HepG2 (cell line): ENCODE measurements around the gene HNRNPF. TPM values are rescaled to one million over a fixed set of nuclear protein-coding genes. Genes with fewer than 3 reads are reported as not detected.

Source experiments
- BATF2 ChIP-seq: sonication (generic); formaldehyde crosslinking; IDR thresholded peaks from 2 replicates; pipeline ENCODE4 v1.8.0; 2022; ENCODE audit warnings: mild to moderate bottlenecking, missing genetic modification reagents, moderate library complexity
- CEBPZ ChIP-seq: IDR thresholded peaks from 2 replicates; pipeline ENCODE4 v1.6.1; 2012; ENCODE audit warnings: low read length, improper control_type of control experiment
- CHD2 ChIP-seq: IDR thresholded peaks from 2 replicates; pipeline ENCODE4 v1.6.1; 2011; ENCODE audit warnings: low read depth, low read length, improper control_type of control experiment
- CREB1 ChIP-seq, 2 experiments: fragments of 450-650 bp in 1 of 2; IDR thresholded peaks; 2 replicates each; pipeline ENCODE4 v1.6.1; 2016 to 2017; ENCODE audit warnings: control low read depth in 1 of 2, mild to moderate bottlenecking in 1 of 2, missing compliant biosample characterization in 1 of 2, missing genetic modification characterization in 1 of 2
- DNMT3B ChIP-seq: conservative IDR thresholded peaks from 2 replicates; pipeline ENCODE4 v1.6.1; 2016; ENCODE audit warnings: missing biosample characterization, control low read depth
- EZH2 ChIP-seq: conservative IDR thresholded peaks from 2 replicates; pipeline ENCODE4 v1.6.1; 2012; ENCODE audit warnings: mild to moderate bottlenecking, low read depth, low read length, moderate library complexity
- GTF2F1 ChIP-seq: fragments of 150-350 bp; IDR thresholded peaks from 2 replicates; pipeline ENCODE4 v1.6.1; 2014; ENCODE audit warnings: low read length
- HDAC6 ChIP-seq: fragments of 200-600 bp; sonication (generic); IDR thresholded peaks from 2 replicates; pipeline ENCODE4 v1.7.0; 2017; ENCODE audit warnings: mild to moderate bottlenecking, antibody characterized with exemption, low read length, low read depth
- HNRNPUL1 ChIP-seq: fragments of 200-400 bp; formaldehyde crosslinking; IDR thresholded peaks from 2 replicates; pipeline ENCODE4 v1.6.1; 2017; ENCODE audit warnings: low read depth, mild to moderate bottlenecking, low read length, moderate library complexity
- HOXA5 ChIP-seq: sonication (generic); formaldehyde crosslinking; IDR thresholded peaks from 2 replicates; pipeline ENCODE4 v1.4.0; 2020; ENCODE audit warnings: missing genetic modification reagents
- HOXA7 ChIP-seq: sonication (generic); formaldehyde crosslinking; IDR thresholded peaks from 2 replicates; pipeline ENCODE4 v1.8.1; 2022; ENCODE audit warnings: mild to moderate bottlenecking, missing genetic modification reagents, moderate library complexity
- IKZF1 ChIP-seq: fragments of 450-650 bp; IDR thresholded peaks from 2 replicates; pipeline ENCODE4 v1.7.1; 2016
- KLF9 ChIP-seq: IDR thresholded peaks from 2 replicates; pipeline ENCODE4 v1.6.1; 2016; ENCODE audit warnings: low read depth
- KMT2A ChIP-seq: sonication (generic); formaldehyde crosslinking; IDR thresholded peaks from 2 replicates; pipeline ENCODE4 v1.4.0; 2020; ENCODE audit warnings: missing genetic modification reagents
- MEIS2 ChIP-seq: sonication (generic); formaldehyde crosslinking; IDR thresholded peaks from 2 replicates; pipeline ENCODE4 v1.9.0; 2021; ENCODE audit warnings: mild to moderate bottlenecking, missing genetic modification reagents
- MTF2 ChIP-seq: sonication (generic); formaldehyde crosslinking; IDR thresholded peaks from 2 replicates; pipeline ENCODE4 v1.5.0; 2020; ENCODE audit warnings: missing genetic modification reagents, borderline replicate concordance
- MYC ChIP-seq: sonication (generic); formaldehyde crosslinking; IDR thresholded peaks from 2 replicates; pipeline ENCODE4 v1.9.0; 2021; ENCODE audit warnings: missing genetic modification reagents, borderline replicate concordance
- POLR2AphosphoS2 ChIP-seq: IDR thresholded peaks from 2 replicates; pipeline ENCODE4 v1.6.1; 2011; ENCODE audit warnings: low read depth, low read length, improper control_type of control experiment
- POLR2G ChIP-seq: fragments of 200-400 bp; formaldehyde crosslinking; IDR thresholded peaks from 2 replicates; pipeline ENCODE4 v1.6.1; 2018; ENCODE audit warnings: mild to moderate bottlenecking, low read depth, low read length, moderate library complexity
- RAD51 ChIP-seq: fragments of 450-650 bp; IDR thresholded peaks from 2 replicates; pipeline ENCODE4 v1.6.1; 2016; ENCODE audit warnings: borderline replicate concordance
- SMARCC2 ChIP-seq: fragments of 450-650 bp; IDR thresholded peaks from 2 replicates; pipeline ENCODE4 v1.6.1; 2017; ENCODE audit warnings: antibody characterized with exemption, mild to moderate bottlenecking
- SRSF9 ChIP-seq: fragments of 200-400 bp; formaldehyde crosslinking; IDR thresholded peaks from 2 replicates; pipeline ENCODE4 v1.6.1; 2018; ENCODE audit warnings: borderline replicate concordance, mild to moderate bottlenecking, low read depth, low read length; ENCODE audit not compliant: insufficient read depth, poor library complexity, severe bottlenecking
- ZBTB3 ChIP-seq: sonication (generic); formaldehyde crosslinking; IDR thresholded peaks from 2 replicates; pipeline ENCODE4 v1.4.0; 2020; ENCODE audit warnings: low read depth, mild to moderate bottlenecking, moderate library complexity, missing genetic modification reagents, borderline replicate concordance
- ZNF512B ChIP-seq: sonication (generic); formaldehyde crosslinking; IDR thresholded peaks from 2 replicates; pipeline ENCODE4 v1.5.1; 2020; ENCODE audit warnings: missing genetic modification reagents, mild to moderate bottlenecking, borderline replicate concordance
- polyA plus RNA-seq, 8 experiments: library from polyadenylated mRNA; depleted of rRNA in 3 of 8; stranded (reverse) in 7 of 8; unstranded in 1 of 8; fragments of >200 nt; fragmentation: Illumina TruSeq in 4 of 8; extraction: Trizol in 4 of 8; gene quantifications; 2 replicates each; pipeline versions ENCODE4 v1.2.1 to v1.2.3, GENCODE V29; 2011 to 2016; ENCODE audit warnings: low read depth in 4 of 8, missing spikeins in 1 of 8, mixed read lengths in 1 of 8; ENCODE audit not compliant: insufficient read depth in 1 of 8
- total RNA-seq, 5 experiments: library from RNA; depleted of rRNA; stranded (reverse); fragments of >200 nt; fragmentation: Illumina TruSeq; extraction: Trizol; gene quantifications; 2 replicates each; pipeline ENCODE4 v1.2.3, GENCODE V29; 2016; ENCODE audit warnings: low read depth in 1 of 5

Gene HNRNPF
- total and polyA plus RNA-seq, 2 of the 13 experiments (the other 11 are each of a cell fraction or from before 2014, with no cell fraction given): 166 to 308 TPM

GRCh38 chr10:43399320-43400310 lies 9.4 kb downstream of the HNRNPF start (continued):
- no peak for TF ChIP-seq MEIS2 (CRISPR knock-in tag)
- no peak for TF ChIP-seq HDAC6
- no peak for TF ChIP-seq POLR2AphosphoS2
- no peak for TF ChIP-seq POLR2G
- no peak for TF ChIP-seq DNMT3B
- TF ChIP-seq MTF2: no peak
- TF ChIP-seq SRSF9: no peak
- no peak for TF ChIP-seq HNRNPUL1
- no peak for TF ChIP-seq ZBTB3
- no peak for TF ChIP-seq EZH2
- TF ChIP-seq CREB1 (IDR thresholded peaks at IDR 0.05): no peak
- 0 out of 2 replicates have a peak, but pooled peaks have one; percentile 36 for TF ChIP-seq CREB1 (CRISPR knock-in tag; IDR thresholded peaks at IDR 0.05)
- TF ChIP-seq KMT2A (CRISPR knock-in tag): peak; percentile 44; the same call in 1 of the 2 replicates
- no peak for TF ChIP-seq MYC (CRISPR knock-in tag)
- no peak for TF ChIP-seq HOXA5 (CRISPR knock-in tag)
- TF ChIP-seq SMARCC2: no peak
- TF ChIP-seq GTF2F1: no peak
- TF ChIP-seq RAD51: no peak
- TF ChIP-seq CHD2: no peak
- TF ChIP-seq HOXA7: no peak
- TF ChIP-seq BATF2 (CRISPR knock-in tag): no peak
- no peak for TF ChIP-seq ZNF512B (CRISPR knock-in tag)
- no peak for TF ChIP-seq IKZF1
- no peak for TF ChIP-seq KLF9 (CRISPR knock-in tag)
- no peak for TF ChIP-seq CEBPZ
